Karpas-422 (cell line): ENCODE data around the gene MEOX2. TPM values are rescaled to one million over a fixed set of nuclear protein-coding genes. Genes with fewer than 3 reads are reported as not detected.

Experiments used
- DNase-seq: peaks from one replicate; pipeline ENCODE4 v3.0.0-alpha.2; 2015
- H2AFZ ChIP-seq: fragments of 200-600 bp; sonication (generic); 2 replicates; pipeline ENCODE4 v1.6.1; 2014; ENCODE audit warnings: antibody characterized with exemption, low read length, mixed read lengths
- H3K27ac ChIP-seq: fragments of 200-600 bp; sonication (generic); 2 replicates; pipeline ENCODE4 v1.5.1; 2014; ENCODE audit warnings: mild to moderate bottlenecking, low read length, moderate library complexity
- H3K27me3 ChIP-seq: fragments of 200-600 bp; sonication (generic); 2 replicates; pipeline ENCODE4 v1.6.1; 2014; ENCODE audit warnings: low read length, mixed read lengths
- H3K36me3 ChIP-seq: fragments of 200-600 bp; sonication (generic); 2 replicates; pipeline ENCODE4 v1.6.1; 2014; ENCODE audit warnings: low read length, mixed read lengths; ENCODE audit not compliant: insufficient read depth
- H3K4me1 ChIP-seq: fragments of 200-600 bp; sonication (generic); 2 replicates; pipeline ENCODE4 v1.6.1; 2014; ENCODE audit warnings: mild to moderate bottlenecking, low read length, mixed read lengths
- H3K4me2 ChIP-seq: fragments of 200-600 bp; sonication (generic); 2 replicates; pipeline ENCODE4 v1.6.1; 2014; ENCODE audit warnings: low read length, low read depth, mild to moderate bottlenecking; ENCODE audit not compliant: poor library complexity, severe bottlenecking
- H3K4me3 ChIP-seq: fragments of 200-600 bp; sonication (generic); 2 replicates; pipeline ENCODE4 v1.5.1; 2014; ENCODE audit warnings: mild to moderate bottlenecking, antibody characterized with exemption, low read length, mixed read lengths
- H3K79me2 ChIP-seq: fragments of 200-600 bp; sonication (generic); 2 replicates; pipeline ENCODE4 v1.6.1; 2014; ENCODE audit warnings: mild to moderate bottlenecking, low read length, mixed read lengths
- H3K9ac ChIP-seq: fragments of 200-600 bp; sonication (generic); 2 replicates; pipeline ENCODE4 v1.6.0; 2014; ENCODE audit warnings: low read length
- H3K9me2 ChIP-seq: fragments of 200-600 bp; sonication (generic), shearing (Covaris generic); replicated peaks from 2 replicates; pipeline ENCODE4 v1.6.0; 2014; ENCODE audit warnings: mild to moderate bottlenecking, low read length, moderate library complexity; ENCODE audit not compliant: insufficient read depth
- H3K9me3 ChIP-seq: fragments of 300-700, 200-600 bp; sonication (generic); 2 replicates; pipeline ENCODE4 v1.6.1; 2014; ENCODE audit warnings: low read length, mixed read lengths
- H4K20me1 ChIP-seq: fragments of 200-600 bp; sonication (generic); 2 replicates; pipeline ENCODE4 v1.6.1; 2014; ENCODE audit warnings: mild to moderate bottlenecking, antibody characterized with exemption, low read length, low read depth; ENCODE audit not compliant: insufficient read depth
- total RNA-seq: library from RNA; depleted of rRNA; stranded (reverse); fragments of >200 nt; shearing (Covaris generic); gene quantifications from 2 replicates; pipeline ENCODE4 v1.2.3, GENCODE V29; 2014; ENCODE audit warnings: low replicate concordance; rRNA removed

The MEOX2 gene
- total RNA-seq: not detected in 2 replicates

DNA sequence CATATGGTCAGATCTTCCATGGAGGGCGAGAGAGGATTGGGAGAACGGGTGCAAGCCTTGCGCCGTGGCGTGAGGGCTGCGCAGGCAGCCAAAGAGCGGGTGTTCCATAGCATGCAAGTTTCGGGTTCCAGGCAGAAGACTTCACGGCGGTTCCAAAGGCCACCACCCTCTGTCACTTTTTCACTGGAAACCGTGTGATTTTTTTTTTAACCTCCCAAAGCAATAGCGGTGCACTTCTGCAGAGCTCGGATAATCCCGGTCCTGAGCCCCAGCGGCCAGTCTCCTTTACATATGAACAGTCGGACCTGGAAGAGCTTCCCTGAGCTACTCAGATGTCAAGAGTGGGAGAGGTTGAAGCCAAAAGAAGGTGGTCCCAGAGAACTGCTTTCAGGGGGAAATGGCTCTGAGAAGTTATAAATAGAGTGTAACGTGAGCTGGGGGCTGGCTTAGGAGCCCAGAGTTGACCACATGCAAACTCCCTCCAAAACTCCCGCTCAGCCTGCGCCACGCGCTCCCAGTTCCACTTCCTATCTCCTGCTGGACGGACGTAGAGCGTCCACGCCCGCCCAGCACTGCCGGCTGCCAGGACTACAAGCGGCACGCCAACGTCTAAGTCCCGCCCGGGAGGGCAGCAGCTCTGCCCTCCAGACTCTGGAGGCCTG lies at the start of gene MEOX2:
MEOX2 (minus strand) TSS at position 389 of the 662 bp plus-strand sequence; CDS start at position 108, 281 bp downstream.
- DNase-seq: no peak
- no peaks in the 10 kb centered on the region for H4K20me1 ChIP-seq
- H3K79me2 ChIP-seq: no peaks in the 10 kb centered on the region
- H3K4me2 ChIP-seq: no peak within 1 kb of the TSS
- H3K9ac ChIP-seq: no peak within 1 kb of the TSS
- H3K9me3 ChIP-seq: peaks cover 8% of the 10 kb centered on the region; the same call in 1 of the 2 replicates
- no peak within 1 kb of the TSS for H3K27ac ChIP-seq
- no peak within 1 kb of the TSS for H2AFZ ChIP-seq
- no peaks in the 10 kb centered on the region for H3K36me3 ChIP-seq
- no peak within 1 kb of the TSS for H3K4me3 ChIP-seq
- H3K9me2 ChIP-seq: no peaks in the 10 kb centered on the region
- no peaks in the 10 kb centered on the region for H3K27me3 ChIP-seq
- H3K4me1 ChIP-seq: no peaks in the 10 kb centered on the region

DNA sequence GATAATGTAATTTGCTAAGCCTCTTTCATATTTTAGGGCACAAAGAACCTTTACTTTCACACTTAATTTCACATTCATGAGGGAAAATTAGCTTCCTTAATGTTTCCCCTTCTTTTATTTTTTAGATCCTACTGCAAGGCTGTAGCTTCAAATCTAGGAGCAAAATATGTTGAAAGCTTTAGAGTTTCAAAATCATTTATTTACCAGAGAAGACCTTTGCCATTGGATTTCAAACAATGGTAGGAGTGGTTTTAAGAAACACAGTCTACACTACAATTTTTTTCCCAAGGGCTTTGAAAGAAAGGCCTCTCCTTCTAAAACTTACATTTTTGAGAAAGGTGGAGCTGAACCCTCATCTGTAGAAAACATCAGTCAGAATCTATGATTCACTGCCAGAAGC lies 43.3 kb upstream of the MEOX2 start:
- Histone ChIP-seq H2AFZ (no peak overlapping the region), H3K9me3 (no peaks in the 10 kb centered on the region; the same call in 1 of the 2 replicates), H3K4me1 (no peaks in the 10 kb centered on the region), H4K20me1 (no peaks in the 10 kb centered on the region), H3K4me2 (no peak overlapping the region), H3K36me3 (no peaks in the 10 kb centered on the region), H3K9me2 (no peaks in the 10 kb centered on the region), H3K27me3 (no peaks in the 10 kb centered on the region), H3K9ac (no peak overlapping the region), H3K27ac (no peak overlapping the region), H3K4me3 (no peak overlapping the region), H3K79me2 (no peaks in the 10 kb centered on the region)
- DNase-seq: no peak

DNA sequence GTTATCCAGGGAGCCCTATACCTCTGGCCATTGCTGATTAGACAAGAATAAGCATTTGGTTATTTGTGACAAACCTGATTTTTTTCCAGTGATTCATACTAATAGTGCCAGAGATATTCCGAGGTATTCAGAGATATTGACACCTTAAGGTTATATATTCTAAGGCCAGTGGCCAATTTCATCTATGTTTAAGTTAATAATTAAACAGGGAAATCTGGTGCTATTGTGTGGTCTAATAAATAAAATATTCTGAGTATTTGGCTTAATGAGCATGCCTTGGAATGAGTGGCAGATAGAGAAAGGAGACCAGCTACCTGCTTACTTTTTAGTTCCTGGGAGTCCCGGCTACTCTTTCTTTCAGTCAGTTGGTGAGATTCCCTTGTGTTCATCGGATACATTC lies 38.6 kb upstream of the MEOX2 start:
- no peak overlapping the region for H3K4me2 ChIP-seq
- no peaks in the 10 kb centered on the region for H3K9me2 ChIP-seq
- no peaks in the 10 kb centered on the region for H4K20me1 ChIP-seq
- no peak overlapping the region for H2AFZ ChIP-seq
- no peaks in the 10 kb centered on the region for H3K79me2 ChIP-seq
- H3K9me3 ChIP-seq: no peaks in the 10 kb centered on the region; the same call in 1 of the 2 replicates
- no peak for DNase-seq
- no peak overlapping the region for H3K27ac ChIP-seq
- H3K4me1 ChIP-seq: no peaks in the 10 kb centered on the region
- no peak overlapping the region for H3K9ac ChIP-seq
- H3K27me3 ChIP-seq: no peaks in the 10 kb centered on the region
- H3K36me3 ChIP-seq: no peaks in the 10 kb centered on the region
- no peak overlapping the region for H3K4me3 ChIP-seq

DNA sequence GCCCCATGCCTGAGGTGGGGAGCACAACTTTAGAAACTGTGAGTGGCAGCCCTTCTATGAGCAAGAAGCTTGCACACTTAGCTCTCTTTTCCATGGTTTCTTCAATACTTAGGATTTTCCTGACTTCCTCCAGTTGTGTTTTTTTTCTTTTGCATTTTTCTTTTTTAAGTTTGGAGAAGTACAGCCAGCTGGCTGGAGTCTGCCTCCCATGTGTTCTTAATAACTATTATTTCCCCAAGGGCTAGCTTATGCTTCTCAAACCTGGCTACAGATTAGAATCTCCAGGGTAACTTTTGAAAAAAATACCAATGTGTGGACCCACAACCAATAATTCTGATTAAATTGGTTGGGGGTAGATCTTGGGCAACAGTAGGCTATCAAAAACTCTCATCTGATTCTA lies 37.4 kb upstream of the MEOX2 start:
- H3K27ac ChIP-seq: no peak overlapping the region
- no peaks in the 10 kb centered on the region for H3K27me3 ChIP-seq
- no peaks in the 10 kb centered on the region; the same call in 1 of the 2 replicates for H3K9me3 ChIP-seq
- H3K9me2 ChIP-seq: no peaks in the 10 kb centered on the region
- H2AFZ ChIP-seq: no peak overlapping the region
- no peaks in the 10 kb centered on the region for H3K79me2 ChIP-seq
- no peak for DNase-seq
- H3K4me3 ChIP-seq: no peak overlapping the region
- no peak overlapping the region for H3K9ac ChIP-seq
- H4K20me1 ChIP-seq: no peaks in the 10 kb centered on the region
- no peaks in the 10 kb centered on the region for H3K4me1 ChIP-seq
- H3K36me3 ChIP-seq: no peaks in the 10 kb centered on the region
- H3K4me2 ChIP-seq: no peak overlapping the region

DNA sequence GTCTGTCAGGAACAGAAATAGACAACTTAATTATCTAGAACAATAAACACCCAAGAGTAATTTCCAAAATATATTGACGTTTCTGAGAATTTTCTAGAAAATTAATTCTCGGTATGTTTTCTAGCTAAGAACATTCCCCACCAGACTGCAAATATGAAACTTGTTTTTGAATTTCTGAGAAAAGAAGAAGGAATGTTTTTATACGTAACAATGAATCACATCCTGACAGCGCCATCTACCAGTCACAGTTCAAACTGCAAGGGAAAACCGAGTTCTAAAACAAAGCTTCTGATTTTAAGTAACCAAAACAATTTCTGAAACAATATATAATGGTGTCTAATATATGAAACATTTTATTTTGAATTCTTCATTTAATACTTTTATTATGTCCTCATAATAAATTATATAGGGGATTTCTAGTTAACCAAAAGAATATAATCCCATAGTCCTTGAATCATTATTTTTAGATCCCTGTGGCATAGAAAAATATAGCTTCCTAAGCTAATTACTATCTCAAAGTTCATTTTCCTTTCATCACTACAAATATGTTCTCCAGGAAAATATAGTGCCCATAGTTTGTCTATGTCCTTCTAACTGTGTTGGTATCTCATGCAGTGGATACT lies 34.5 kb upstream of the MEOX2 start:
- H3K27ac ChIP-seq: no peak overlapping the region
- H3K79me2 ChIP-seq: no peaks in the 10 kb centered on the region
- H3K27me3 ChIP-seq: no peaks in the 10 kb centered on the region
- no peaks in the 10 kb centered on the region for H3K36me3 ChIP-seq
- H3K4me2 ChIP-seq: no peak overlapping the region
- no peaks in the 10 kb centered on the region for H3K9me2 ChIP-seq
- H3K4me1 ChIP-seq: no peaks in the 10 kb centered on the region
- H2AFZ ChIP-seq: no peak overlapping the region; the same call in 1 of the 2 replicates
- H3K9me3 ChIP-seq: no peaks in the 10 kb centered on the region
- H4K20me1 ChIP-seq: no peaks in the 10 kb centered on the region
- peak; percentile 74 for DNase-seq
- H3K4me3 ChIP-seq: no peak overlapping the region
- no peak overlapping the region for H3K9ac ChIP-seq

DNA sequence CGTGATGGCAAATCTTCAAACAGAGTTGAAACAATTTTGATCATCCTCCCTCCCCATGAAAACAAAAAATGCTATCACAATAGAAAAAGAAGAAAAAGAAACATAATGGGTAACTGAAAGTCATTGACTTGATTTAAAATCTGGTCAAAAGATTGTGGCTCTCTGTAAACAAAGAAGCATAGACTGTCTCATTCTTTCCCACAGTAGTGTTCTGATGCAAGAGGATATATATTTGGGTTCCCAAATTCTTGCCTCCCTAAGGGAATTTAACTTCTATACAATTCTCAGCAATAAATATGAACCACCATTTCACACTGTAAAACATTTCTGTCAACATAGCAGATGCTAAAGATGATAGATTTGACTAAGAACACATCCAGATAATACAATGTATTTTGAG lies 32.8 kb upstream of the MEOX2 start:
- Histone ChIP-seq H3K9ac (no peak overlapping the region), H3K27me3 (no peaks in the 10 kb centered on the region), H3K9me2 (no peaks in the 10 kb centered on the region), H3K4me2 (no peak overlapping the region), H3K9me3 (no peaks in the 10 kb centered on the region), H3K27ac (no peak overlapping the region), H4K20me1 (no peaks in the 10 kb centered on the region), H3K79me2 (no peaks in the 10 kb centered on the region), H3K4me3 (no peak overlapping the region), H3K36me3 (no peaks in the 10 kb centered on the region), H3K4me1 (no peaks in the 10 kb centered on the region), H2AFZ (no peak overlapping the region)
- DNase-seq: no peak

DNA sequence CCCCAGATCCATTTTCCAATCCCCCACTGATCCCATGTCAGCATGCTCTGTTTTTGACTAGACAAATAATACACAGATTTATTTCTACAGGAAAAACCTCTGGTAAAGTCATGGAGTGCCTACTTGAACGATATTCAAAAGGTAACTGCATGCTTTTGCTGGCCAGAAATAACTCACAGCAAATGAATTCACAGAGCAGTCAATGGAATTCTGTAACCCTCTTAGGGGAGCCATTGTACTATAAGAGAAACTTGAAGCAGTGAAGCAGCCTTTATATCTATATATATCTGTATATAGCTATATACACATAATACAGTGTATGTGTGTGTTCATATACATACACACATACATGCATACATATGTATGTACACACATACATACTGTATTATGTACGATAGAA lies 29.0 kb upstream of the MEOX2 start:
- Histone ChIP-seq H3K36me3 (no peaks in the 10 kb centered on the region), H3K79me2 (no peaks in the 10 kb centered on the region), H3K4me2 (no peak overlapping the region), H2AFZ (no peak overlapping the region), H3K9me3 (peaks cover 8% of the 10 kb centered on the region; the same call in 1 of the 2 replicates), H3K4me1 (no peaks in the 10 kb centered on the region), H3K9me2 (no peaks in the 10 kb centered on the region), H4K20me1 (no peaks in the 10 kb centered on the region), H3K27me3 (no peaks in the 10 kb centered on the region), H3K4me3 (no peak overlapping the region), H3K9ac (no peak overlapping the region), H3K27ac (no peak overlapping the region)
- DNase-seq: no peak

DNA sequence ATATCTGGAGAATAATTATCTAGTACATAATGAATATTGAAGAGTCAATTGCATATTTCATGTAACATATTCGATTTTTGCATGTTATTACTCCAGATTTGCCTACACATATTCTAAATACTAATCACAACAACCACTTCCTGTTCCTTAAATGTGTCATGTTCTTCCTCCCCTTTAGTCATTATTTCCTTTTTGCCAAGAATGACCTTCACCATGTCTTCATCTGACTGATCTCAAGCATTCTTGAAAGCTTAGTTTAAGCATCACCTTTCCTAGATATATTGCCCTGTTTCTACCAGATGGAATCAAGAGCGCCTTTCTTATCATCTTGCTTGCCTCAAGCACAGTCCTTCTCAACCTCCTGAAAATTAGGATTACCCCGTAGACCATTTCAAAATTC lies 23.5 kb upstream of the MEOX2 start:
- no peak for DNase-seq
- no peak overlapping the region for H3K27ac ChIP-seq
- no peak overlapping the region for H3K9ac ChIP-seq
- H2AFZ ChIP-seq: no peak overlapping the region
- no peaks in the 10 kb centered on the region for H3K79me2 ChIP-seq
- 0 out of 2 replicates have a peak, but pooled peaks cover 1% of the 10 kb centered on the region for H3K9me2 ChIP-seq
- H4K20me1 ChIP-seq: no peaks in the 10 kb centered on the region
- no peak overlapping the region for H3K4me2 ChIP-seq
- H3K36me3 ChIP-seq: no peaks in the 10 kb centered on the region
- no peaks in the 10 kb centered on the region for H3K4me1 ChIP-seq
- no peak overlapping the region for H3K4me3 ChIP-seq
- peaks cover 8% of the 10 kb centered on the region; the same call in 1 of the 2 replicates for H3K9me3 ChIP-seq
- H3K27me3 ChIP-seq: no peaks in the 10 kb centered on the region
